Measurements from ENCODE around the gene TSHZ2.

GRCh38 chr20:53164072-53164471 lies 191.9 kb downstream of the TSHZ2 start:
- TF ChIP-seq CTCF (IDR thresholded peaks at IDR 0.05) (no peak), EP300 (IDR thresholded peaks at IDR 0.05) (no peak), POLR2A (IDR thresholded peaks at IDR 0.05; ENCODE audit: low read depth) (no peak)

Measured in esophagus muscularis mucosa (tissue), 4 donors.